Activated naive CD8-positive, alpha-beta T cell (primary cell): ENCODE measurements around the gene PLXDC2.

Experiments
- H3K27ac Mint-ChIP-seq: one replicate; pipeline ENCODE4 v1.8.0; 2021; ENCODE audit warnings: mixed read lengths
- H3K27me3 Mint-ChIP-seq: one replicate; pipeline ENCODE4 v1.8.0; 2021; ENCODE audit warnings: mixed read lengths
- H3K36me3 Mint-ChIP-seq: one replicate; pipeline ENCODE4 v1.8.0; 2021; ENCODE audit warnings: mixed read lengths
- H3K4me1 Mint-ChIP-seq: one replicate; pipeline ENCODE4 v1.8.0; 2021; ENCODE audit warnings: low read depth, mixed read lengths
- H3K4me3 Mint-ChIP-seq: one replicate; pipeline ENCODE4 v1.8.0; 2021; ENCODE audit warnings: mild to moderate bottlenecking, mixed read lengths
- H3K9me3 Mint-ChIP-seq: one replicate; pipeline ENCODE4 v1.8.0; 2021; ENCODE audit warnings: low read depth, mixed read lengths

Gene PLXDC2

DNA sequence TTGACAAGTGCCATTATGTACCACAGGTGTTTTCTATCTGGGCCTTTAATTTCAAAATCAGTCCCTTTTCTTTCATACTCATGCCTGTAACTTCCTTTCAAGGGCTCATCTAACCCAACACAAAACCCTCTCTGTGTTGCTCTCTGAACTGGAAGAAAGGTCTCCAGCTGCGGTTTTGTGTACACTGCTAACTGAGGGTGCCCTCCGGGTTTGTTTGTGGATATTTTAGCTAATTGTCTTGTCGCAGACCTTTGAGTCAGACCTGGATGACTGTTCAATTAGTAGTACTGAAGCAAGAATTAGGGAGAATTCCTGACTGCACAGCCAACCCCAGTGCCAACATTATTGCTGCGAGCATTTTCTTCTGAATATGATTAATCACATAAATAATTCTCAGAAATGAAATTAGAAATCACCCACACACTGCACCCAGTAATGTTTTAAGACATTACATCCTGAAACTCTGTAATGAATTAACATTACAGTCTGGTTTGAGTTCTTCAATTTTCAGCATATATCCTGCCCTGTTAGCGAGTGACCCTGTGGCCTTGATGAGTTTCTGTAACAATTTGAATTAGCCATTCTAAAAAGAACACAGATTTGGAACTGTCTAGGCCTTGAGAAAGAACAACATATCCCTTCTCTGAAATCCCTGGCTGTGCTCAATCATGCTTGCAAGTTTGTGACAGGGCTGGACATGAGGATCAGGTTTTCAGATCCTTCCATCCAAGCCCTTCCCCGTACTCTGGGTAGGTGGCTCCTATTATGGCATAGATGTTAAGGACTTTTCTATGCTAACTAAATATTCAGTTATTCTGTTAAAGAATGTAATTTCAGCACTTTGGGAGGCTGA is 460.1 kb downstream of the PLXDC2 start:
- Mint-ChIP-seq H3K36me3 (no peaks in the 10 kb centered on the region), H3K4me3 (no peak overlapping the region), H3K27ac (no peak overlapping the region), H3K4me1 (no peaks in the 10 kb centered on the region), H3K9me3 (peaks cover 12% of the 10 kb centered on the region), H3K27me3 (no peaks in the 10 kb centered on the region)

- Mint-ChIP-seq H3K9me3 (peaks cover 16% of the 10 kb centered on the region), H3K36me3 (no peaks in the 10 kb centered on the region), H3K4me1 (no peaks in the 10 kb centered on the region), H3K27me3 (no peaks in the 10 kb centered on the region), H3K27ac (no peak overlapping the region), H3K4me3 (no peak overlapping the region)
Measured at GRCh38 chr10:20277820-20278219, 461.6 kb downstream of the PLXDC2 start.

GRCh38 chr10:20281579-20281978 is 465.3 kb downstream of the PLXDC2 start:
- Mint-ChIP-seq H3K27ac (no peak overlapping the region), H3K4me1 (no peaks in the 10 kb centered on the region), H3K36me3 (no peaks in the 10 kb centered on the region), H3K4me3 (no peak overlapping the region), H3K27me3 (no peaks in the 10 kb centered on the region), H3K9me3 (peaks cover 12% of the 10 kb centered on the region)

- no peaks in the 10 kb centered on the region for H3K4me1 Mint-ChIP-seq
- H3K27ac Mint-ChIP-seq, result no peak overlapping the region
- H3K9me3 Mint-ChIP-seq, result peaks cover 4% of the 10 kb centered on the region
- H3K36me3 Mint-ChIP-seq, result no peaks in the 10 kb centered on the region
- H3K27me3 Mint-ChIP-seq, result no peaks in the 10 kb centered on the region
- H3K4me3 Mint-ChIP-seq, result no peak overlapping the region
Measured at GRCh38 chr10:20287586-20287985, 471.4 kb downstream of the PLXDC2 start.

DNA sequence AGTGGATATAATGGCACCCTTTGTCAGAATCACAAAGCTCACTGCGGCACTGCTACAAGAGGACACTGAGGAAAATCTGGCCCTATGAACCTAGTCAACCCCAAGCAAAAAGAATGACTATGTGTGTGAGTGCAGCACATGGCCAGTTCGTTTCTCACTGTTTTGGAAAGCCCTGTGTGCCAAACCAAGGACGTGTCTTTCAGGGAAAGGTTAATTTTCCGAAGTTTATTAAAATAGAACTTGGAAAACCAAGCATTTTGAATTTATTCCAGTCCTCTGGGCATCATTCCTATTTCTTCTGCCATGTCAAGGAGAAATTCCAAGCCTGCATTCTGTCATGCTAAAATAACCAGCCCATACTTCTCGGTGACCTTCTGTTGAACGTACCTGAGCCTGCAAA is 471.8 kb downstream of the PLXDC2 start:
- Mint-ChIP-seq H3K4me1 (no peaks in the 10 kb centered on the region), H3K36me3 (no peaks in the 10 kb centered on the region), H3K9me3 (peaks cover 4% of the 10 kb centered on the region), H3K27me3 (no peaks in the 10 kb centered on the region), H3K27ac (no peak overlapping the region), H3K4me3 (no peak overlapping the region)

GRCh38 chr10:20289070-20289828 is 473.0 kb downstream of the PLXDC2 start:
- Mint-ChIP-seq H3K4me1 (no peaks in the 10 kb centered on the region), H3K27me3 (no peaks in the 10 kb centered on the region), H3K4me3 (no peak overlapping the region), H3K36me3 (no peaks in the 10 kb centered on the region), H3K9me3 (no peaks in the 10 kb centered on the region), H3K27ac (no peak overlapping the region)

- no peaks in the 10 kb centered on the region for H3K36me3 Mint-ChIP-seq
- no peak overlapping the region for H3K27ac Mint-ChIP-seq
- no peaks in the 10 kb centered on the region for H3K27me3 Mint-ChIP-seq
- no peak overlapping the region for H3K4me3 Mint-ChIP-seq
- H3K9me3 Mint-ChIP-seq, result peaks cover 5% of the 10 kb centered on the region
- H3K4me1 Mint-ChIP-seq, result no peaks in the 10 kb centered on the region
Measured at GRCh38 chr10:20298417-20298816, 482.2 kb downstream of the PLXDC2 start.

DNA sequence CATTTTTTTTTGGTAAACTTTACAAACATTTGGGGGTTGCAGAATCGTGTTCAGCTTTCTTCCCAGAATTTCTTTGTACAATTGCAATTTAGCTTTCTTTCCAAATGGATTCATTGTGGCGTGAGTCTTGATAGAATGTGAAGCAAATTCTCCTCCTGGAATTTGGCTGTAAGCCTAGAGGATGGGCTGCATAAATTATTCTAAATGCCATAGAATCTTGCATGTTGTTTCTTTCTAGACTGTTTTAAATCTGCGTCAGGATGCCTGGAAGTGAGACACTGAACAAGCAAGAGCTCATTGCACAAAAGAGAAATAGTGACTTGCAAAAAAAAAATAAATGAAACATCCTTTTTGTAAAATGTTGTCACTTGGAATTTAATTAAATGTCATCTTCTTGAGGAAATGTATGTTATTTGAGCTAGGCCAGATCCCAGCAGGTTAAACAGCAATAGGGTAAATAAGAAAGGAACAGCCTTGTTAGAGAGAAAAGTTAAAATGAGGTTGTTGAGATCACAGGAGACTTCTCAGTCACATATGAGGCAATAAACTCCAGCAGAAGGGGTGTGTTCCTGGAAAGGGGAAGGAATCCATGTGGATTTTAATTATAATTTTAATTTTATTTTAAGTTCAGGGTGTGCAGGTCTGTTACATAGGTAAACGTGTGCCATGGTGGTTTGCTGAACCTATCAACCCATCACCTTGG is 483.0 kb downstream of the PLXDC2 start:
- H3K4me3 Mint-ChIP-seq, result no peak overlapping the region
- no peaks in the 10 kb centered on the region for H3K27me3 Mint-ChIP-seq
- peaks cover 5% of the 10 kb centered on the region for H3K9me3 Mint-ChIP-seq
- H3K36me3 Mint-ChIP-seq, result no peaks in the 10 kb centered on the region
- H3K27ac Mint-ChIP-seq, result no peak overlapping the region
- H3K4me1 Mint-ChIP-seq, result no peaks in the 10 kb centered on the region

GRCh38 chr10:20300735-20301134 is 484.5 kb downstream of the PLXDC2 start:
- Mint-ChIP-seq H3K27ac (no peak overlapping the region), H3K9me3 (peaks cover 5% of the 10 kb centered on the region), H3K27me3 (no peaks in the 10 kb centered on the region), H3K36me3 (no peaks in the 10 kb centered on the region), H3K4me1 (no peaks in the 10 kb centered on the region), H3K4me3 (no peak overlapping the region)

DNA sequence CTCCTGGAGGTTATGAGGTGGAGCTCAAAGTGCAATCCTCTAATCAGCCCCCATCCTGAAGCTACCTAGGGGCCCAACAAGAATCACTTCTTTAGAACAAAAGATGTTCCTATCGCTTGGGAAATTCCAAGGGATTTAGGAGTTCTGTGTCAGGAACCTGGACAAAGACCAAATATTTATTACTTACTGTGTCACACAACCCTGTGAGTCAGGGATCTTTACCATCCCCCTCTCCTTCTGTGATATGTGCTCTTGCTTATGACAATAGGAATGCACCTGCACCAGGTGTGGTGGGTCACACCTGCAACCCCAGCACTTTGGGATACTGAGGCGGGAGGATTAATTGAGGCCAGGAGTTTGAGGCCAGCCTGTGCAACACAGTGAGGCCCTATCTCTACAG is 485.8 kb downstream of the PLXDC2 start:
- Mint-ChIP-seq H3K36me3 (no peaks in the 10 kb centered on the region), H3K4me1 (no peaks in the 10 kb centered on the region), H3K4me3 (no peak overlapping the region), H3K27me3 (no peaks in the 10 kb centered on the region), H3K27ac (no peak overlapping the region), H3K9me3 (peaks cover 5% of the 10 kb centered on the region)

DNA sequence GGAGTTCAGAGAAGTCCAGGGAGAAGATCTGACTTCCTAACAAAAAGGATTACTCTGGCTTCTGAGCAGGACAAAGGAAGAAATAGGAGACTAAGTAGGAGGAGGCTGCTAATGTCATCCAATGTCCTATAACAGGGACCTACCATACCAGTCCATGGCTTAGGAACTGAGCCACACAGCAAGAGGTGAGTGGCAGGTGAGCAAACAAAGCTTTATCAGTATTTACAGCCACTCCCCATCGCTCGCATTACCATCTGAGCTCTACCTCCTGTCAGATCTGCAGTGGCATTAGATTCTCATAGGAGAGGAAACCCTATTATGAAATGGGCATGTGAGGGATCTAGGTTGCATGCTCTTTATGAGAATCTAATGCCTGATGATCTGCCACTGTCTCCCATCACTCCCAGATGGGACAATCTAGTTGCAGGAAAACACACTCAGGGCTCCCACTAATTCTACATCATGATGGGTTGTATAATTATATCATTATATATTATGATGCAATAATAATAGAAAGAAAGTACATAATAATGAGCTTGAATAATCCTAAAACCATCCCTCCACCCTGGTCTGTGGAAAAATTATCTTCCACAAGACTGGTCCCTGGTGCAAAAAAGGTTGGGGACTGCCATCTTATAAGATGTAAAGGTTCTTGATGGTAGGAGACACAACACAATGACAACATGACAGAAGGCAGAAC is 487.4 kb downstream of the PLXDC2 start:
- peaks cover 9% of the 10 kb centered on the region for H3K9me3 Mint-ChIP-seq
- no peaks in the 10 kb centered on the region for H3K27me3 Mint-ChIP-seq
- no peak overlapping the region for H3K27ac Mint-ChIP-seq
- no peak overlapping the region for H3K4me3 Mint-ChIP-seq
- H3K36me3 Mint-ChIP-seq, result no peaks in the 10 kb centered on the region
- no peaks in the 10 kb centered on the region for H3K4me1 Mint-ChIP-seq

DNA sequence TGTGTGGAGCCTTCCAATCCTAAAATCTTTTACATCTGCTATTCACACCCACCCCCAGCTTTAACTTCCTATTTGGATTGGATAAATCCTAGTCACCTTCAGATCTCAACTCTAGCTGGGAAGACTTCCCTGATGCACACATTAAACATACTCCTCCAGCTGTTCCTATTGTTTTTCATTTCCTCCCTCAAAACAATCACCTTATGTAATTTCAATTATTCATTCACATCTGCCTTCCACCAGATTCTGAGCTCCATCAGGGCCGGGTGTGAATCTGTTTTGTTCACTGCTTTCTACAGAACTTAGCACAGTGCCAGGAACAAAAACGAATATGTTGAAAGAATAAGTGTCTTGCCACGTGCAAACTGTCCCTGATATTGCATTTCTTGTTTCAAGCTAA is 497.4 kb downstream of the PLXDC2 start:
- H3K4me1 Mint-ChIP-seq, result no peaks in the 10 kb centered on the region
- no peak overlapping the region for H3K27ac Mint-ChIP-seq

DNA sequence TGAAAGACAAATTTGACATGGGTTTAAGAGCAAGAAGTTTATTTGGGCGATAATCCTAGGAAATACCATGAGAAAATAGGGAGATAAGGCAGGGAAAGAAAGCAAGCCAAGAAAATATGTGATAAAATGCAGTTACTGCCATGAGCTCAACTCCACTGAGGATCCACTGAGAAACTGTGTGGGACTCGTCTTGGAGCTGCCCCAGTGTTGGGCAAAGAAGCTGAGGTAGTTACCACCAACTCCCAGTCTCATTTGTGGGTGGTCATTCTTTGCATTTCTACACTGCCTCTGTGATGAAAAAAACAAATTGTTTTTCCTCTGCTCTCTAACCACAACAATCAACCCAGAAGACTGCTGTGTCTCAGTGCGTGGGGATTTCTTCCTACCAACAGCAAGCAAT is 498.2 kb downstream of the PLXDC2 start:
- H3K4me1 Mint-ChIP-seq, result no peaks in the 10 kb centered on the region
- H3K9me3 Mint-ChIP-seq, result peaks cover 6% of the 10 kb centered on the region
- H3K27ac Mint-ChIP-seq, result no peak overlapping the region
- no peaks in the 10 kb centered on the region for H3K36me3 Mint-ChIP-seq
- no peaks in the 10 kb centered on the region for H3K27me3 Mint-ChIP-seq
- no peak overlapping the region for H3K4me3 Mint-ChIP-seq

More for the DNA sequence above, 497.4 kb downstream of the PLXDC2 start:
- Mint-ChIP-seq H3K36me3 (no peaks in the 10 kb centered on the region), H3K9me3 (peaks cover 10% of the 10 kb centered on the region), H3K27me3 (no peaks in the 10 kb centered on the region), H3K4me3 (no peak overlapping the region)

DNA sequence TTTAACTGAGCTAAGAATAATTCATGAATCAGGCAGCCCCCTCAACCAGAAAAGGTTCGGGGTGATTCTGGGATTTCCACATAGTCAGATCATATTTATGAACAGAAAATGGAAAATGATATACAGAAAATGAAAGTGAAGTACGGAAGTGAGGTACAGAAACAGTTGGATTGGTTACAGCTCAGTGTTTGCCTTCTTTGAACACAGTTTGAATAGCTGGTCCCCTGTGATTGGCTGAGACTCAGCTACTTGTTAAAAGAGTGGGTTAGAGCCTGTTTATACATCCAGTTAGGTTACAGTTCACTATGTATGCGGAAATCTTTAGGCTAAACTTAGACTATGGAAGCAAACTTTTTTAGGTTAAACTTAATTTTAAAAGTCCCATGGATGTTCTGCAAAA is 511.7 kb downstream of the PLXDC2 start:
- Mint-ChIP-seq H3K4me1 (no peaks in the 10 kb centered on the region), H3K27me3 (no peaks in the 10 kb centered on the region), H3K27ac (no peak overlapping the region), H3K9me3 (peaks cover 4% of the 10 kb centered on the region), H3K36me3 (no peaks in the 10 kb centered on the region), H3K4me3 (no peak overlapping the region)

- H3K27ac Mint-ChIP-seq, result no peak overlapping the region
- H3K9me3 Mint-ChIP-seq, result peaks cover 12% of the 10 kb centered on the region
- no peaks in the 10 kb centered on the region for H3K36me3 Mint-ChIP-seq
- no peaks in the 10 kb centered on the region for H3K4me1 Mint-ChIP-seq
- H3K4me3 Mint-ChIP-seq, result no peak overlapping the region
- no peaks in the 10 kb centered on the region for H3K27me3 Mint-ChIP-seq
Measured at GRCh38 chr10:20330246-20330645, 514.0 kb downstream of the PLXDC2 start.
